ENCODE measurements around the gene TMC1. TPM values are rescaled to one million over a fixed set of nuclear protein-coding genes. Genes with fewer than 3 reads are reported as not detected.

TMC1 gene
- total and polyA plus RNA-seq, 2 of the 8 experiments (the other 6 are each of a cell fraction or from before 2014, with no cell fraction given), result 0.95 to 0.98 TPM

- H2BK15ac ChIP-seq (ENCODE audit: low read length), result no peak overlapping the region
- H3K4me2 ChIP-seq (ENCODE audit: insufficient read depth in 1 of 2, low read depth in 2 of 2, low read length in 2 of 2), result no peak overlapping the region
- H3K4me3 ChIP-seq (ENCODE audit: extremely low read depth in 1 of 4, insufficient read depth in 2 of 4, low read depth in 3 of 4, low read length in 4 of 4), result no peak overlapping the region
- no peak overlapping the region for H3K23ac ChIP-seq (ENCODE audit: insufficient read length)
- no peak overlapping the region for H4K91ac ChIP-seq (replicated peaks; ENCODE audit: insufficient read length, low read length)
- no peaks in the 10 kb centered on the region for H3K79me1 ChIP-seq (ENCODE audit: low read depth, low read length)
- no peak overlapping the region for H4K5ac ChIP-seq (ENCODE audit: insufficient read length, low read depth, low read length)
- 96% methylated on average over 1 of the region's 2 CpGs; no CpG with 5 or more reads in 1 of the 2 experiments for WGBS, 2 experiments (ENCODE audit: extremely low coverage in 1 of 2, insufficient coverage in 1 of 2, insufficient read length in 1 of 2, insufficient replicate concordance in 2 of 2, low coverage in 1 of 2, low lambda C conversion rate in 2 of 2, missing lambda C conversion rate in 1 of 2)
- H3K27ac ChIP-seq (ENCODE audit: low read depth, low read length), result no peak overlapping the region
- no peaks in the 10 kb centered on the region for H3K9me3 ChIP-seq (ENCODE audit: insufficient read depth in 2 of 2, low read depth in 1 of 2, low read length in 1 of 2)
- H3K4me1 ChIP-seq (replicated peaks in 1 of 4; ENCODE audit: control insufficient read depth in 3 of 4, insufficient read depth in 4 of 4, low read length in 3 of 4), result peaks cover 0 to 2% (median 0%) of the 10 kb centered on the region in 4 experiments; a peak in 1 of 7 replicates
- H2AFZ ChIP-seq (ENCODE audit: low read length), result no peak overlapping the region
- no peak overlapping the region for H4K8ac ChIP-seq (ENCODE audit: extremely low read depth, insufficient read depth, low read length)
- H3K56ac ChIP-seq (replicated peaks; ENCODE audit: insufficient read length, low read depth, low read length), result no peak overlapping the region
- DNase-seq (ENCODE audit: low read depth in 1 of 2, low spot score in 2 of 2), result no peak
- H3K14ac ChIP-seq (ENCODE audit: insufficient read length), result no peak overlapping the region
- H2BK5ac ChIP-seq (ENCODE audit: low read depth, low read length), result no peak overlapping the region
- no peak overlapping the region for H2BK20ac ChIP-seq (ENCODE audit: low read length)
- no peak for FAIRE-seq
- CTCF ChIA-PET (ENCODE audit: partially characterized antibody), result interaction anchor here (0.6 to 2.4 kb wide), 7 partner anchors 9 to 813 kb away, joined by 3 to 7 read pairs (median 4); no protein-coding TSS in a partner anchor
- H3K4ac ChIP-seq (replicated peaks; ENCODE audit: insufficient read length, low read depth, low read length), result no peak overlapping the region
- H2AK5ac ChIP-seq (ENCODE audit: low read depth, low read length), result no peak overlapping the region
- no peak overlapping the region for H3K9ac ChIP-seq (replicated peaks in 1 of 4; ENCODE audit: extremely low read depth in 1 of 4, low read depth in 3 of 4, low read length in 3 of 4)
- no peaks in the 10 kb centered on the region for H3K27me3 ChIP-seq (replicated peaks in 1 of 4; ENCODE audit: control insufficient read depth in 3 of 4, extremely low read depth in 1 of 4, insufficient read depth in 3 of 4, low read length in 3 of 4)
- no peak overlapping the region for H2BK120ac ChIP-seq (replicated peaks; ENCODE audit: low read depth, low read length)
- H3K18ac ChIP-seq (ENCODE audit: extremely low read depth, low read length), result no peak overlapping the region
- POLR2A ChIA-PET (ENCODE audit: partially characterized antibody), result interaction anchor here (0.7 to 1.2 kb wide), 3 partner anchors 11 to 398 kb away, joined by 3 read pairs; partner anchors contain the start of gene ZFAND5
- no peaks in the 10 kb centered on the region for H3K79me2 ChIP-seq (ENCODE audit: control insufficient read depth in 1 of 2, insufficient read depth in 2 of 2, low read length in 2 of 2)
- no peaks in the 10 kb centered on the region for H3K23me2 ChIP-seq (ENCODE audit: low read depth, low read length)
- no peak overlapping the region for H2BK12ac ChIP-seq (ENCODE audit: low read depth, low read length)
- TF ChIP-seq POLR2AphosphoS5 (IDR thresholded peaks at IDR 0.05; ENCODE audit: low read depth, low read length) (no peak), GABPA (IDR thresholded peaks at IDR 0.05; ENCODE audit: borderline replicate concordance, insufficient read depth, low read length) (no peak)
- no peaks in the 10 kb centered on the region for H4K20me1 ChIP-seq (replicated peaks in 1 of 2; ENCODE audit: control insufficient read depth in 1 of 2, insufficient read depth in 2 of 2, low read length in 2 of 2)
- no peaks in the 10 kb centered on the region for H3K36me3 ChIP-seq (ENCODE audit: control insufficient read depth in 2 of 4, insufficient read depth in 4 of 4, low read length in 3 of 4)
These were observed 241.6 kb downstream of the TMC1 start for GRCh38 chr9:72763022-72763421.

All from H1 (cell line).